ENCODE results near the gene TMC7. TPM values are rescaled to one million over a fixed set of nuclear protein-coding genes. Genes with fewer than 3 reads are reported as not detected.
A peak's percentile ranks its signal among the peaks of the same experiment; 100 is the strongest.
"Not testable (repeated sequence)": the region's sequence is repeated elsewhere in the genome, so short reads cannot be mapped to it uniquely, and the experiment has no call there.

TMC7 gene
- total and polyA plus RNA-seq, 4 donors = 3.1 to 6.9 (median 6.1) TPM

- WGBS (ENCODE audit: insufficient coverage) = 85% methylated on average over 1 of the region's 11 CpGs
- H3K36me3 ChIP-seq (ENCODE audit: control insufficient read depth, insufficient read depth, low read length) = no peaks in the 10 kb centered on the region
- no peak overlapping the region for H3K27ac ChIP-seq (ENCODE audit: low read depth, low read length)
- H3K4me3 ChIP-seq (ENCODE audit: low read depth, low read length) = no peak overlapping the region
- no peaks in the 10 kb centered on the region for H3K27me3 ChIP-seq (ENCODE audit: control insufficient read depth, insufficient read depth, low read length)
- DNase-seq (ENCODE audit: low read depth in 4 of 6, low spot score in 6 of 6) = no peak
- no peaks in the 10 kb centered on the region for H3K9me3 ChIP-seq (ENCODE audit: control insufficient read depth, insufficient read depth, low read length)
- H3K4me1 ChIP-seq (ENCODE audit: control insufficient read depth, insufficient read depth, low read length) = no peaks in the 10 kb centered on the region
Measured at GRCh38 chr16:18950469-18951185, 33.1 kb upstream of the TMC7 start.

- Histone ChIP-seq H3K27ac (ENCODE audit: low read depth, low read length) (no peak overlapping the region), H3K9me3 (ENCODE audit: control insufficient read depth, insufficient read depth, low read length) (no peaks in the 10 kb centered on the region), H3K27me3 (ENCODE audit: control insufficient read depth, insufficient read depth, low read length) (no peaks in the 10 kb centered on the region), H3K36me3 (ENCODE audit: control insufficient read depth, insufficient read depth, low read length) (no peaks in the 10 kb centered on the region), H3K4me1 (ENCODE audit: control insufficient read depth, insufficient read depth, low read length) (no peaks in the 10 kb centered on the region), H3K4me3 (ENCODE audit: low read depth, low read length) (no peak overlapping the region)
- peak in 2 of 6 donors; percentile 8 to 59 for DNase-seq (ENCODE audit: low read depth in 4 of 6, low spot score in 6 of 6)
Measured at GRCh38 chr16:18953547-18953946, 30.2 kb upstream of the TMC7 start.

GRCh38 chr16:18955874-18956580 lies 27.7 kb upstream of the TMC7 start:
- not testable (repeated sequence) for H3K9me3 ChIP-seq (ENCODE audit: control insufficient read depth, insufficient read depth, low read length); H3K27me3 ChIP-seq (ENCODE audit: control insufficient read depth, insufficient read depth, low read length); H3K36me3 ChIP-seq (ENCODE audit: control insufficient read depth, insufficient read depth, low read length); H3K27ac ChIP-seq (ENCODE audit: low read depth, low read length); H3K4me3 ChIP-seq (ENCODE audit: low read depth, low read length); H3K4me1 ChIP-seq (ENCODE audit: control insufficient read depth, insufficient read depth, low read length); DNase-seq (ENCODE audit: low read depth in 4 of 6, low spot score in 6 of 6)
- 79% methylated on average over 6 of the region's 21 CpGs for WGBS (ENCODE audit: insufficient coverage)

- H3K9me3 ChIP-seq (ENCODE audit: control insufficient read depth, insufficient read depth, low read length); H3K27me3 ChIP-seq (ENCODE audit: control insufficient read depth, insufficient read depth, low read length); H3K4me1 ChIP-seq (ENCODE audit: control insufficient read depth, insufficient read depth, low read length); H3K36me3 ChIP-seq (ENCODE audit: control insufficient read depth, insufficient read depth, low read length); DNase-seq (ENCODE audit: low read depth in 4 of 6, low spot score in 6 of 6); H3K27ac ChIP-seq (ENCODE audit: low read depth, low read length); H3K4me3 ChIP-seq (ENCODE audit: low read depth, low read length): not testable (repeated sequence)
- WGBS (ENCODE audit: insufficient coverage) = no CpG with 5 or more reads among the region's 6 CpGs
Measured at GRCh38 chr16:18956658-18957241, 27.0 kb upstream of the TMC7 start.

- Histone ChIP-seq H3K36me3 (ENCODE audit: control insufficient read depth, insufficient read depth, low read length) (no peaks in the 10 kb centered on the region), H3K27ac (ENCODE audit: low read depth, low read length) (no peak overlapping the region), H3K27me3 (ENCODE audit: control insufficient read depth, insufficient read depth, low read length) (no peaks in the 10 kb centered on the region), H3K4me3 (ENCODE audit: low read depth, low read length) (no peak overlapping the region), H3K9me3 (ENCODE audit: control insufficient read depth, insufficient read depth, low read length) (no peaks in the 10 kb centered on the region), H3K4me1 (ENCODE audit: control insufficient read depth, insufficient read depth, low read length) (no peaks in the 10 kb centered on the region)
- DNase-seq (ENCODE audit: low read depth in 4 of 6, low spot score in 6 of 6) = peak in 1 of 6 donors; percentile 37
- WGBS (ENCODE audit: insufficient coverage) = 0% methylated on average over 1 of the region's 2 CpGs
Measured at GRCh38 chr16:18958621-18959029, 25.1 kb upstream of the TMC7 start.

DNA sequence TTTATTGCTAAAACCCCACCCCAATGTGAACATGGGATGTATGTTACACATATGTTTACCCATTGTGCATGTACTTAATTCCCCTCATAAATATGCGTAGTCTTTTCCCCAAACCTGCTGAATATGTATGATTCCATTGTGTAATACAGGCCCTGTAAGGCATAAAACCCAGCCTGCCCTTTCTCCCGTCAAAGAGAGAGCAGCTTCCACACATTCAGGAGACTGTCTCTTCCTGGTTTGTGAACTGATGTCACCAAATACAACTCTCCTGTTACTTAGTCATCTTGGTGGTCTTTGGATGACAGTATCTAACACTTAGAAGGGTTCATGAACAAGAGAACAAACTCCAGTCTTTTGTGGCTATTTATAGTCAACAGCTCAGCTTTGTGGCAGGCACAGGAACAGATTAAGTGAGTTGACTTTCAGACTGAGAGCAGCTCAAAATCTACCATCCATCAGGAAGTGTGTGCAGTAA lies 24.7 kb upstream of the TMC7 start:
- Histone ChIP-seq H3K27me3 (ENCODE audit: control insufficient read depth, insufficient read depth, low read length) (no peaks in the 10 kb centered on the region), H3K4me1 (ENCODE audit: control insufficient read depth, insufficient read depth, low read length) (no peaks in the 10 kb centered on the region), H3K36me3 (ENCODE audit: control insufficient read depth, insufficient read depth, low read length) (no peaks in the 10 kb centered on the region), H3K9me3 (ENCODE audit: control insufficient read depth, insufficient read depth, low read length) (no peaks in the 10 kb centered on the region), H3K27ac (ENCODE audit: low read depth, low read length) (no peak overlapping the region), H3K4me3 (ENCODE audit: low read depth, low read length) (no peak overlapping the region)
- DNase-seq (ENCODE audit: low read depth in 4 of 6, low spot score in 6 of 6) = peak in 2 of 6 donors; percentile 20 to 23
- WGBS (ENCODE audit: insufficient coverage) = no CpG with 5 or more reads among the region's 2 CpGs

GRCh38 chr16:18965555-18965954 lies 18.2 kb upstream of the TMC7 start:
- H3K36me3 ChIP-seq (ENCODE audit: control insufficient read depth, insufficient read depth, low read length) = no peaks in the 10 kb centered on the region
- H3K4me3 ChIP-seq (ENCODE audit: low read depth, low read length) = no peak overlapping the region
- WGBS (ENCODE audit: insufficient coverage) = no CpG with 5 or more reads among the region's 5 CpGs
- no peak for DNase-seq (ENCODE audit: low read depth in 4 of 6, low spot score in 6 of 6)
- H3K4me1 ChIP-seq (ENCODE audit: control insufficient read depth, insufficient read depth, low read length) = no peaks in the 10 kb centered on the region
- no peaks in the 10 kb centered on the region for H3K27me3 ChIP-seq (ENCODE audit: control insufficient read depth, insufficient read depth, low read length)
- H3K27ac ChIP-seq (ENCODE audit: low read depth, low read length) = no peak overlapping the region
- H3K9me3 ChIP-seq (ENCODE audit: control insufficient read depth, insufficient read depth, low read length) = no peaks in the 10 kb centered on the region

DNA sequence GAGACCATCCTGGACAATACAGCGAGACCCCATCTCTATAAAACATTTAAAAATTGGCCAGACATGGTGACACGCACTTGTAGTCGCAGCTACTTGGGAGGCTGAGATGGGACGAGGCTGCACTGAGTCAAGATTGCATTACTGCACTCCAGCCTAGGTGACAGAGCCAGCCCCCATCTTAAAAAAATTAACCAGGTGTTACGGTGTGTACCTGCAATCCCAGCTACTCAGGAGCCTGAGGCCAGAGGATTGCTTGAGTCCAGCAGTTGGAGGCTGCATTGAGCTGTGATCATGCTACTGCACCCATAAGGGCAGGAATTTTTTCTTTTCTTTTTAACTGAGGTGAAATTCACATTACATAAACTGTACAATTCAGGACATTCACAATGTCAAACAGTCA lies 16.9 kb upstream of the TMC7 start:
- no peak for DNase-seq (ENCODE audit: low read depth in 4 of 6, low spot score in 6 of 6)
- 100% methylated on average over 4 of the region's 5 CpGs for WGBS (ENCODE audit: insufficient coverage)
- Histone ChIP-seq H3K4me1 (ENCODE audit: control insufficient read depth, insufficient read depth, low read length) (no peaks in the 10 kb centered on the region), H3K4me3 (ENCODE audit: low read depth, low read length) (no peak overlapping the region), H3K27ac (ENCODE audit: low read depth, low read length) (no peak overlapping the region), H3K9me3 (ENCODE audit: control insufficient read depth, insufficient read depth, low read length) (no peaks in the 10 kb centered on the region), H3K36me3 (ENCODE audit: control insufficient read depth, insufficient read depth, low read length) (no peaks in the 10 kb centered on the region), H3K27me3 (ENCODE audit: control insufficient read depth, insufficient read depth, low read length) (no peaks in the 10 kb centered on the region)

DNA sequence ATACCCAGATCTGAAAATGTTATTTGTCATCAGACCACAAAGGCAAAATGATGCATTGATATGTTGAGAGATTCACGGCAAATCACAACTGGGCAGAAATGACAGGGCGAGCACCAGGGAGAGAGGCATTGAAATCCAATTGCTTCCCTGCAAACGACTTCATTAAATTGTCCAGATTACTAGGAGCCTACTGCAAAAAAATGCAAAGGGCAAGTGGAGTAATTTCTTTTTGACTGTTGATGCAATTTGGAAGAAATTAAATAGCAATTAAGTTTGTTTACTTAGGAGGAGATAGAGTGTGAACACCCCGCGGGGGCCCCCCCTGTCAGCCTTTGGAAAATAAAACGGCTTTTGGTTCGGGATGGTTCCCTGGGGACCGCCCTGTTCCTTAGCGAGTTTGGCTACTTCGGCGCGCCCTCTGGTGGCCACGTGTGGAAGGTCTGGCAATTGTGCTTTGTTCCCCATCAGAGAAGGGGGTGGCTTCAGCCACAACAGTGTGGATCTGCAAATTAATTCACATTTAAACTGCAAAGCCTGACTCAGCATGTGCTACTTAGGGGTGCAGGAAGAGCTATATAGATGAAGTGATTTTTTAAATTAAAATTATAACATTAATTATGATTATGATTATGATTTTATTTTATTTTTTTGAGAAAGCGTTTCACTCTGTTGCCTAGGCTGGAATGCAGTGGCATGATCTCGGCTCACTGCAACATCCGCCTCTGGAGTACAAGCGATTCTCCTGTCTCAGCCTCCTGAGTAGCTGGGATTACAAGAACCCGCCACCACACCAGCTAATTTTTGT lies 14.5 kb upstream of the TMC7 start:
- Histone ChIP-seq H3K27me3 (ENCODE audit: control insufficient read depth, insufficient read depth, low read length) (no peaks in the 10 kb centered on the region), H3K9me3 (ENCODE audit: control insufficient read depth, insufficient read depth, low read length) (no peaks in the 10 kb centered on the region), H3K27ac (ENCODE audit: low read depth, low read length) (no peak overlapping the region), H3K4me1 (ENCODE audit: control insufficient read depth, insufficient read depth, low read length) (no peaks in the 10 kb centered on the region), H3K36me3 (ENCODE audit: control insufficient read depth, insufficient read depth, low read length) (no peaks in the 10 kb centered on the region), H3K4me3 (ENCODE audit: low read depth, low read length) (peak overlapping the region; percentile 14)
- WGBS (ENCODE audit: insufficient coverage) = 25% methylated on average over 14 of the region's 18 CpGs
- DNase-seq (ENCODE audit: low read depth in 4 of 6, low spot score in 6 of 6) = peak; percentile 56 to 97 (median 82)
